HG03196 (cell line): ENCODE results near the gene CCDC201.
A peak's percentile ranks its signal among the peaks of the same experiment; 100 is the strongest.

ENCODE experiments used
- ATAC-seq: cut with Tn5 transposase; IDR thresholded peaks from one replicate; pipeline ENCODE4 v1.9.1; 2021; ENCODE audit not compliant: unreplicated experiment

The CCDC201 gene

GRCh38 chr7:45873035-45873354 is at the start of gene CCDC201:
Gene CCDC201, minus strand, starts transcription at chr7:45873082. Its CDS starts 75 bp downstream, at chr7:45873007.
- no peak for ATAC-seq

GRCh38 chr7:45921699-45922519 is 49.0 kb upstream of the CCDC201 start:
- ATAC-seq = no peak

- ATAC-seq = no peak
Observed at GRCh38 chr7:45921381-45921698, 48.5 kb upstream of the CCDC201 start.

- ATAC-seq = no peak
Observed at GRCh38 chr7:45920502-45921380, 47.9 kb upstream of the CCDC201 start, which contains the start of gene IGFBP3. Gene IGFBP3, minus strand, starts transcription at chr7:45921272. Its CDS starts 132 bp downstream, at chr7:45921140.

GRCh38 chr7:45919993-45920459 is 47.1 kb upstream of the CCDC201 start:
- ATAC-seq = no peak

GRCh38 chr7:45919231-45919784 is 46.4 kb upstream of the CCDC201 start:
- no peak for ATAC-seq

- ATAC-seq = no peak
Observed at GRCh38 chr7:45918556-45918955, 45.7 kb upstream of the CCDC201 start.

- peak; percentile 69 for ATAC-seq
Observed at GRCh38 chr7:45917658-45918057, 44.8 kb upstream of the CCDC201 start.

GRCh38 chr7:45917064-45917463 is 44.2 kb upstream of the CCDC201 start:
- ATAC-seq = no peak

- no peak for ATAC-seq
Observed at GRCh38 chr7:45915606-45916005, 42.7 kb upstream of the CCDC201 start.

GRCh38 chr7:45914911-45915310 is 42.0 kb upstream of the CCDC201 start:
- no peak for ATAC-seq

GRCh38 chr7:45912972-45913371 is 40.1 kb upstream of the CCDC201 start:
- no peak for ATAC-seq

- no peak for ATAC-seq
Observed at GRCh38 chr7:45911311-45911710, 38.4 kb upstream of the CCDC201 start.

- ATAC-seq = no peak
Observed at GRCh38 chr7:45910855-45911254, 38.0 kb upstream of the CCDC201 start.

GRCh38 chr7:45909561-45909960 is 36.7 kb upstream of the CCDC201 start:
- no peak for ATAC-seq

GRCh38 chr7:45902820-45903219 is 29.9 kb upstream of the CCDC201 start:
- no peak for ATAC-seq

GRCh38 chr7:45901566-45901965 is 28.7 kb upstream of the CCDC201 start:
- ATAC-seq = no peak

GRCh38 chr7:45898222-45898621 is 25.3 kb upstream of the CCDC201 start:
- ATAC-seq = no peak

GRCh38 chr7:45897042-45897690 is 24.3 kb upstream of the CCDC201 start:
- no peak for ATAC-seq

GRCh38 chr7:45894665-45895062 is 21.8 kb upstream of the CCDC201 start:
- ATAC-seq = no peak

- ATAC-seq = no peak
Observed at GRCh38 chr7:45893996-45894664, 21.2 kb upstream of the CCDC201 start.
